Measurements from ENCODE around the gene NID1.
"Not testable (repeated sequence)": the region's sequence is repeated elsewhere in the genome, so short reads cannot be mapped to it uniquely, and the experiment has no call there.

Gene NID1

DNA sequence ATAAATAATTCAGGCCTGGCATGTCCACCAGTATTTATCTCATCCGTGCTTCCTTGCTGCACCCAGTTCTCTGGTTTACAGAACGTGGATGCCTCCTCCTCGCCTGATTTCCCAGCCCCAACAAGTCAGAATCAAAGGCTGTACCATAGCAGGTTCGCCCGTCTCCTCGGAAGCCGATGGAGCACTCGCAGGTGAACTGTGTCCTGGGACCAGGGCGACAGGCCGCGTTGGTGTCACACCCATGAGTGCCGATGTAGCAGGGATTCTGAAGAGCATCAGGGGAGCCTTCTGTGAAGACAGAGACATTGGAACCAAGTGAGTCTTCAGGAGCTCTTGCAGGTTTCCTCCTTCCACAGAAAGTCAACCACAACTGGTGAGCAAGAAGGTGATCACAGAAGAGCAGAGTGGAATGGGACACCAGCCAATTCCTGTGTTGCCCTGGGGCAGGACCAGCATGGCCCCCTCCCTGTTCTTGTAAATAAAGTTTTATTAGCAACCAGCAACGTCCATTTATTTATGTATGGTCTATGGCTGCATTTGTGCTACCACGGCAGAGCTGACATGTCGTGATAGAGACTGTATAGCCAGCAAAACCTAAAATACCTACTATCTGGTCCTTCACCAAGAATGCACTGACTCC lies 40.8 kb downstream of the NID1 start:
- no peak for DNase-seq

DNA sequence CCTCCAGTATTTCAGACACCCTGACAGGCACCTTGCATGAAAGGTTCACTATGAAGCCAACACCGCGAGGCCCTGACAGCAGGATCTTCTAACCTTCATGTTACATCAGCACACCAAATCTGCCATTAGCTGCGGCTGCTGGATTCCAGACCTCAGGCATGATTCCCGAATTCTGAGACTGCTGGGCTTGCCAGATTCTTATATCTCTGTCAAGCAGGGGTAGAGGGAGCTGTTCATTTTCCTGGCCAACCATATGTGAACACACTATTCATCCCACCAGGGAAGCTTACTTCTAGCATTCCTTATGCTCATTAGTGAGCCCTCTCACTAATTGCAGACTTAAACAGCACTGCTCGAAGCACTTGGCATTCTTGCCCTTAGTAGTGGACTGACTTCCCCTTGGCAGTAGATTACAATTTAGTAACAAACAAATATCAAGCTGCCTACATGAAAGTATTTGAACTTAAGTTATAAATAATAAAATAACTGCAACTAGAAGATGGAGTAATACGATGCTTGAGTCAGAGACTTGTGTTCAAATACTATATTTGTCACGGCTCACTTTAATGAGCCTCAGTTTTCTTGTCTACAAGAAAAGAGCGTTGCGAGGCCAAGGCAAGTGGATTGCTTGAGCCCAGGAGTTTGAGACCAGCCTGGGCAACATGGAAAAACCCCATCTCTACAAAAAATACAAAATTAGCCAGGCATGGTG lies 43.3 kb downstream of the NID1 start:
- no peak for DNase-seq

DNA sequence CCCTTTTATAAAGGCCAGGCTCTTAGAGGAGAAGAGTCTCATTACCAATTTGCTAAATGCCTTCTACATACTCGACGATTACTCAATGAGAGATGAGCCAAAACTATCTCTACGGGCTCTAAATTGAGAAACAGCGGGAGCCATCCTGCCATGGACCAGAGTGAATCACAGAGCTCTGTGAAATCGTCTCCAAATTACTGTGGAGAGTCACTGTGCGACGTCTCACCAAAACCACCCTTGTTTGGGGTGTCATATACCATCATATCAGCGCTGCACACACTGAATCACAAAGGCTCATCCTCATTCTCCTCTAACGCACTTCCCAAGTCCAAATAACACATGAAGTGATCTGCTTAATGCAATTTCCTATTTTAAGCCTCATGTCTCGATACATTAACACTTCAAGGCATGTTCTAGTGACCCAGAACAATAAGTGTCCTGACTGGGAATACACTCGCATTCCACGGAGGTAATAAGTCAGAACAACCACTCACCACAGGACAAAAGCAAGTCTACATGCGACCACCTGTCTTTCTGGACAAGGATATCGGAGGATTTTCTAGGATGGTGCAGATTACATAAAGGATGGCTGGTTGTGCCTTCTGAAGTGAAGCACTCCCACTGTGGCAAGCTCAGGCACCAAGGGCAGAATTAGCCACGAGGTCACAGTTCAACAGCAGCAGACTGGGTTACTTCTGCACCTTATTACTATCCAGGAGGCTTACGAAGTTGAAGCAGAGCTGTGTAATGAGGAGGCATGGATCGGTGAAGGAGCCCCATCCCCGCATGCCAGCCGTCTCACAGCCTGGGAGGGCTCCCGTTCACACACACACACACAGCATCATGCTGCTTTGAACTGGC lies 44.3 kb downstream of the NID1 start:
- no peak for DNase-seq

DNA sequence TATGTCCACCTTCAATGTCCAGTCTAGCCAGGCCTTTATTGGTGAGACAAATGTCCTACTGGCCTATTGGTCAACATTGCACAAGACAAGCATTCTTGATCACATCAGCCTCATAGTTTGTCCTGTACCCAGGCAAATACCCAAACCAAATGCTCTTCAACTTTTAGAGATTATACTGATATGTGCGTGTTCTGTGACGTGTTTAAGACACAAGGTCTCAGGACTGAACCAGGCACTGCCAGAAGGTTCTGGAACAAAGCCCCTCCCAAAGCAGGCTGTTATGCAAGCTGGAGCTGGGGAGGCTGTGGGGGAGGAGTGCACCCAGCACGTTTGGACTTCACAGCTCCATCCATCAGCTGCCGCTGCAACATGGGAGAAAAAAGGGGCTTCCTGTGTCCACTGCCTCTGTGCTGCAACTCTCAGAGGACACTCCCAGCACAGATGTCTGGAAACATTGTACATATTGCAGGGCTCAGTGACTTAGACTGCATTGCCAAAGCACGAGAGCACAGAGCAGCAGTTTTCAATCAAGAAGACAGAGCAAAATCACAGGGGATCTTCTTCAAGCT lies 45.9 kb downstream of the NID1 start:
- no peak for DNase-seq

DNA sequence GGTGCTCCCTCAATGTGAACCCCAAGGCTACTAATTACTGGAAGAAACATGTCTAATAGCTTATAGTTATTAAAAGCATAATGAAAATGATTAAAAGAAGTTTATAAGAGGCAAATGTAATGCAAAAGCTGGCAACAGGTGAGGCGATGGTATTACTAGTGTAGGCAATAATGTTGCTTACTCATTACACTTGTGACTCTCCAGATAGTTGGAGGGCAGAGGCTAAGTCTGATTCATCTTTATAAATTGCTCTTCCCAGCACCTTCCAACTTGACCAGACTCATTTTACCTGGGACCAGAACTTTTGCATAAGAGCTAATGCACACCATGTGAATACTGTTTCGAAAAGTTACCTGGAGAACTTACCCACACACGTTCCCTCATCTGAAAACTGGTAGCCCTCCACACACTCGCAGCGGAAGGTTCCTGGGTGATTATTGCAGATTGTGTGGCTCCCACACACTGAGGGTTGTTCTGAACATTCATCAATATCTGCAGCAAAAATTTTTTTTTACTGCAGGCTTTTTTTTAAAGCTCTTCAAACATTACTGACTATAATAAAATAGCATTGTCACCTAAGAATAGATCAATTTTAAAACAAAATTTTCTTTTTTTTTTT lies 48.0 kb downstream of the NID1 start:
- no peak for DNase-seq

DNA sequence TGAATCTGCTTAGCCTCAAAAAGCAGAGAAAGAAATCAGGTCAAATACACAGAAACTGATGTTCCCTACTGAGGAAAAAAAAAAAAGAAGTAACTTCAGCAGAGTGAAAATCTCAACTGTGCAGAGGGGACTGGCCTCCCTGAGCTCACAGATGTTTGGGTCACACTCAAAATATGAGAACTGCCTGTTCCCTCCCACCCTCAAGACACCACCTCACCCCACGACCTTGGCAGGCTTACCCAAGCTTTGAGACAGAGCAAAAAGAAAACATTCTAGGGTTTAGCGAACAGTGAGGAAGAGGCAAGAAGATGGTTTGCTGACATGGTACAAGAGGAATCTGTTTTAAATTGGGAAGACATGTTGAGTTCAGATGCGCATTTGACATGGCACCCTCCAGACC lies 48.8 kb downstream of the NID1 start:
- DNase-seq, result no peak

DNA sequence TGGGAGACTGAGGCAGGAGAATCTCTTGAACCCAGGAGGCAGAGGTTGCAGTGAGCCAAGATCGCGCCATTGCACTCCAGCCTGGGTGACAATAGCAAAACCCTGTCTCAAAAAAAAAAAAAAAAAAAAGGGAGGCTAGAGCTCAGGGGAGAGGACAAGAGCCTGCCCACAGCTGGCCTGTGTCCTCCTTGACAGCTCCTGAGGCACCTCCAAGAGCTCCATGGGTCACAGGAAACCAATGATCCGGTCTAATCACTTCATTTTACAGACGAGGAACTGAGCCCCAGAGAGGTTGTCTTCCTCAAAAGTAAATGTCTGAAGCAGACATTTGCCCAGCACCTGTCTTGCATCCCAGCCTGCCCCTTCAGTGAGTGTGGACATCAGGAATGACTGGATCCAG lies 49.4 kb downstream of the NID1 start:
- no peak for DNase-seq

DNA sequence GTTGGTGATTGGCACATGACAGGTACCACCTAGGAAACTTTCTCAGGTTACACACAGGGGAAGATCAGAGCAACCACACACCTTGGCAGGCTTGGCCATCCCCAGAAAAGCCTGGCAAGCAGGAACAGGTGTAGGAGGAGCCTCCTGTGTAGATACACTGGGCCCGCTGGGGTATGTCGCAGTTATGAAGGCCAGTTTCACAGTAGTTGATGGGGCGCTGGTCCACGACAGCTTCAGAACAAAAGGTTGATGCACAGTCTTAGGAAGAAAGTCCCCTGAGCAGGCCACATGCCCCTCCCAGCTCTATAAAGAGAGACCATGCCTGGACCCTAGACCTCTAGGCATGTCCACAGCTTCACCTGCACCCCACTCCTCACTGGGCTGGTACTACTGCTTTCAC lies 51.6 kb downstream of the NID1 start:
- DNase-seq, result no peak

DNA sequence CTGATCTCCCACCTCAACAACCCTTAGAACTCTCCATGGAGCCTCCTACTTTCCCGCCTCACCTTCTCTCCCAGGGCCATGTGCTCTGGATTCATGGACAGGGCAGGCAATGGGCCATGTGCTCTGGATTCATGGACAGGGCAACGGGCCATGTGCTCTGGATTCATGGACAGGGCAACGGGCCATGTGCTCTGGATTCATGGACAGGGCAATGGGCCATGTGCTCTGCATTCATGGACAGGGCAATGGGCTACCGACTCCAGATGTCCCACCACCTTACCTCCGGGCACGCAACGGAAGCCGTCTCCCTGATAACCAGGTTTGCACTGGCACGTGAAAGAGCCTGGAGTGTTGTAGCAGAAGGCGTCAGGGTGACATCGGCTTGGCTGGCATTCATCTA lies 53.2 kb downstream of the NID1 start:
- no peak for DNase-seq

DNA sequence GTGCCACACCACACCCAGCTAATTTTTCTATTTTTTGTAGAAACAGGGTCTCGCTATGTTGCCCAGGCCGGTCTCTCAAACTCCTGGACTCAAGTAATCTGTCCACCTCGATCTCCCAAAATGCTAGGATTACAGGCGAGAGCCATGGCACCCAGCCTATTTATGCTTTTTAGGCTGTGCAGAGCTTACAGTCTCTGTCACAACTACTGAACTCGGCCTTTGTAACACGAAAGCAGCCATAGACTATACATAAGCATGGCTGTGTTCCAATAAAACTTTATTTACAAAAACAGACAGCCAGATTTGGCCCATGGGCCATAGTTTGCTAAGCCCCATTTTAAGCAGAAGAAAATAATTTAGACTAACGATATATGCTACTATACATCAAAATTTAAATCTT lies 54.4 kb downstream of the NID1 start:
- DNase-seq, result no peak

DNA sequence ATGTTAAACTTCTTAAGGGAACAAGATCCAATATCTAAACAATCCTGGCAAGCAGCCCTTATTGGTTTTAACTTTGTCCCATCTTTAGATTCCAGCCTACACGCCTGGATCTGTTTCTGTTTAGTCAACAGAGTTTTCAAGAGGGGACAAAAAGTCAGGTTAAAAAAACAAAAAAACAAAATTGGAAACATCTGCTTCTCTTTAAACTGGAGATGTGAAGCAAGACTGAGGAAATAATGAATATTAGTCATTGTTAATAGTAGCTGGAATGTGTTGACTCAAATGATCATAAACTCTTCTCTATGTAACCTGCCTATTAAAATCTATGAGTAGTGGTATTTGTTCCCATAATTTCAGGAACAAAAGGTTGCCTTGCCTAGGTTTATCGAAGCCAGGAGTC lies 55.0 kb downstream of the NID1 start:
- DNase-seq, result no peak

DNA sequence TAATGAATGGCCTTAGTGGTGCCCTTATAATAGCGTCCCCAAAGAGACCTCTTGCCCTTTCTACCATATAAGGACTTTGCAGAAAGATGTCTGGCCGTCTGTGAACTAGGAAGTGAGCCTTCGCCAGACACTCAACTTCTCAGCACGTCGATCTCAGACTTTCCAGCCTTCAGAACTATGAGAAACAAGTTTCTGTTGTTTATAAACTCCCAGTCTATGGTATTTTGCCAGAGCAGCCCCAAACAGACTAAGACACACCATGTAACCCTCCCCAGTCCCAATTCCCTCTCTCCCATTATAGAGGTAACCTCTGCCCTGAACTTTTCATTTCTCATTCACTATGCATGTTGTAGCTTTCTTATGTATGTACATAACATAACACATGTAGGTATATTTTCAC lies 55.7 kb downstream of the NID1 start:
- DNase-seq, result no peak

DNA sequence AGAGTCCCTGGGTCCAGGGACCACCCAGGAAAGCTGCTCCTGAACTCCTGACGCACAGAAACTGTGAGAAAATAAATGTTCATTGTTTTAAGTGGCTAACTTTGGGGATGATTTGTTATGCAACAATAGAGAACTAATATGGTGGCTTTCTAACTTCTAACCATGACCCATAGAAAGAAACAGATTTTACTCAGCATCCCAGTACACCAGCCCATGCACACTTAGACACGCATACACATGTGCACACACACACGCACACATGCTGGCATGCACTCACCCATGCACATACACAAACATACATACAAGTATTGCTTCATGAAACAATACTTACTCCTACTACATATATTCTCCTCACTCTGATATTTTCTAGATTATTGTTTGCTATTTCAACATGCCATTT lies 57.1 kb downstream of the NID1 start:
- no peak for DNase-seq

DNA sequence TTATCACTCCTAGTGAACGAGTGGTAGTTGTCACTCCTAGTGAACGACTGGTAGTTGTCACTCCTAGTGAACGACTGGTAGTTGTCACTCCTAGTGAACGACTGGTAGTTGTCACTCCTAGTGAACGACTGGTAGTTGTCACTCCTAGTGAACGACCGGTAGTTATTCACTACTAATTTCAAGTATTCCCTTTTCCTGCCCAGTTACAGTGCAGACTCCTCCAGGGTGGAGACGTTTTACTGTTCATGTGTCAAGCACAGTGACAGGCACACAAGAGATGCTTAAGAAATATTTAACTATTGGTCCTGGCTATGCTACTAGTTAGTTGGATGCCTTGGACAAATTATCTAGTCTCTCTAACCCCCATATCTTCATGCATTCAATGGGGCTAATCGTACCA lies 61.8 kb downstream of the NID1 start:
- DNase-seq, result not testable (repeated sequence)

DNA sequence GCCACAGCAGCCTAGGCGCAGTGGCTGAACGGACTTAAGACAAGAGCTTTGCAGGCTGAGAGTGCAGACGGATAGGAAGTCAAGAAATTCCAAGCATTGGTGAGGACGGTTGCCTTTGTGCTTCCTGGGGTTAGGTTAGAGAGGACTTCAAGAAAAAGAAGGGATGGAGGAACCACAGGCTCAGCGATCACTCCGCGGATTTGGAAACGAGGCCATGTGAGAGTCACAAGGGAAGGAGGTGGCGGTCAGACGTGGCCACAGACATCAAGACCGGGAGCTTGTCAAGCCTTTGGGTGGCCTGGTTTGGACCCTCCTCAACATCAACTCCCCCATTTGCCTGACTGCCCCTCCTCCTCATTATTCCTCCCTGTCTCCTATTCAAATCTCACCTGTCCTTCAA lies 62.3 kb downstream of the NID1 start:
- no peak for DNase-seq

DNA sequence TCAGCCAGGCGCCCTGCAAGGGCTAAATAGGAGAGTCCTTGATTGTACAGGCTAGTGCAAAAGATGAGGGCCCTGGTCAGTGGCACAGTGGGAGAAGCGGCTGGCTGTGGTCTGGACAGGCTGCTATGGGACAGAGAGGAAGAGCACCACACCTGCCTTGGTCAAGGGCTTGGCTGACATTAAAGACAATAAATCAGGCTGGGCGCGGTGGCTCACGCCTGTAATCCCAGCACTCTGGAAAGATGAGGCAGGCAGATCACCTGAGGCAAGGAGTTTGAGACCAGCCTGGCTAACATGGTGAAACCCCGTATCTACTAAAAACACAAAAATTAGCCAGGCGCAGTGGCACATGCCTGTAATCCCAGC lies 62.9 kb downstream of the NID1 start:
- DNase-seq, result no peak

DNA sequence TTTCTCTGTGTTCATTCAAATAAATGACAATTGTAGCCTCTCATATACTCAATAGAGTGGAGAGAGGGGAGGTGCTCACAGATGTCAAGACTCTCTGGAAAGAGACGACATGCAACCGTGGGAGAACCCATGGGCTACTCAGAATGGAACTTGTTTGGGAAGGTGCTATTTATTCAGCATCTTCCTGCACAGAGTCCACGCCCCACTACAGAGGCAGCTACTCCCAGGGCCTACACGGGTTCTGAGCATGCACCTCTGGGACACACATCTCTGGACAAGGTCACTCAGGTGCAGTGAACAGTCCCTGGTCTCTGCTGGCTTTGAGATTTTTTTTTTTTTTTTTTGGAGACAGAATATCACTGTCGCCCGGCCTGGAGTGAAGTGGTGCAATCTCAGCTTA lies 64.1 kb downstream of the NID1 start:
- no peak for DNase-seq

DNA sequence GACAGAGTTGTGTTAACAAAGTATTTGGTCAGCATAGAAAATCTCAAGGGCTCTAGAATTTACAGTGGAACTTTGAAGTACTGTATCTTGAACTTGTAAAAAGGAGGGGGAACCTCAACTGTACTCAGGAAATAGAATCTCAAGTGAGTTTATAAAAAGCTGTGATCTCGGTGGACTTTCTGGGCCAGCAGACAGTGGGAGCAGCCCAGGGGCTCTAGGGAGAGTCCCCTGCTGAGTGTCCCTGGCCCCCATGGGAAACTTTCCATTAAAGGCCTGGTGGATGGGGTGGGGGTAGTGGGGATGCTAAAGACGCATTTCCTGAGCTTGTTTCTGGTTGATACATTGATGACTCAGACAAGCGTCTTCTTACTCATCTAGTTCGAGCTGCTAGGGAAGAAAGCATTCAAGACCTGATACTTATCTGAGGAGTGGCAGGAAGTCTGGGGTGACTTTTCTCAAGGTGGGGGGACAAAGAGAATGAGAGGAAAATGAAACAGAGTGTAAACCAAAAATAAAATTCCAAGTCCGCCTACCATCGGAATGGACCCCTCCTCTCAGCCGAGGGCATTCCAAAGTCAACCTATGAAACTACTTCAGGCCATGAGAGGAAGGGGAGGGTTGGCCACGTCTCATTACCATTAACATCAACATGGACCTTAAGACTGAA lies 65.5 kb downstream of the NID1 start:
- DNase-seq, result no peak

DNA sequence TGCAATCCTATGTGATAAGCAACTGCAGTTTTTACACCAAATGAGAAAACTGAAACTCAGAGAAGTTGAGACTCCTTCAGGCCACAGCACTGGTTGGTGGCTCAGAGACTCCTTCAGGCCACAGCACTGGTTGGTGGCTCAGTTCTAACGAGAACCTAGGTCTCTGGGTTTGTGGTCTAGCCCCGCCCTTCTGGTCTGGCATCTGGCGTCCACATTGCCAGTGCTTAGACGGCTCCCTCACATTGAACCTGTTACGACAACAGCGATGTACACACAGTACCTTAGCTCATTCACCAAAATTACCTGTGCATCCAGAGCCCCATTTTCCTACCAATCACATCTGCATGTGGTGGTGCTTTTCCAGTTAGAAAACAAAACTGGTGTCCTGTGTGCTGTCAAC lies 66.1 kb downstream of the NID1 start:
- no peak for DNase-seq

DNA sequence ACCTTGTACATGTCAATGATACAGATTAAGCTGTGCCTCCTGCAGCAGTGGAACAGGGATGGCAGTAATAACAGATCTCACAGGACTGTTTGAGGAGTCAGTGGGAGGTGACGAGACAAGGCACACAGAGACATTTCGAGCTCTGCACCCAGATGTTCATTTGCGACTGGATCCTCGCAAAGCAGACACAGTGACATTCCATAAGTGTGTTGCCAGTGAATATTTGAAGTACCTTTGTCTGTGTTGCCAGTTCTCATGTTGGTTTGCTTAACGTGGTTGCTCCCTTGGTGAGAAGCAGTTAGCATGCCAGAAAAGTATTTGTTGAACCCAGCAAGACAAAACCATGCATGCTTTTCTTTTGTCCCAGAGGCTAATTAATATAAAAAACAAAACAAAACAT lies 67.0 kb downstream of the NID1 start:
- DNase-seq, result no peak

DNA sequence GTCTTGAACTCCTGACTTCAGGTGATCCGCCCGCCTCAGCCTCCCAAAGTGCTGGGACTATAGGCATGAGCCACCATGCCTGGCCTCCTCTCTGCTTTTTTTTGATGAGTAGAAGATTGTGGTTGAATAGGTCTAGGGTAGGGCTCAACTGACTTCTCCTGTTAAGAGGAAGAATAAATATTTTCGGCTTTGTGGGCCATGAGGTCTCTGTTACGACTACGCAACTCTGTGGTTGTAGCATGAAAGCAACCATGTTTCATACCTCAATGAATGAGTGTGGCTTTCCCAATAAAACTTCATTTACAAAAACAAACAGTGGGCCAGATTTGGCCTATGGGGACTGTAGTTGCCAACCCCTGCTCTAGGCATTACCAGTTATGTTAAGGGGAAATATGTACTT lies 67.8 kb downstream of the NID1 start:
- DNase-seq, result no peak

DNA sequence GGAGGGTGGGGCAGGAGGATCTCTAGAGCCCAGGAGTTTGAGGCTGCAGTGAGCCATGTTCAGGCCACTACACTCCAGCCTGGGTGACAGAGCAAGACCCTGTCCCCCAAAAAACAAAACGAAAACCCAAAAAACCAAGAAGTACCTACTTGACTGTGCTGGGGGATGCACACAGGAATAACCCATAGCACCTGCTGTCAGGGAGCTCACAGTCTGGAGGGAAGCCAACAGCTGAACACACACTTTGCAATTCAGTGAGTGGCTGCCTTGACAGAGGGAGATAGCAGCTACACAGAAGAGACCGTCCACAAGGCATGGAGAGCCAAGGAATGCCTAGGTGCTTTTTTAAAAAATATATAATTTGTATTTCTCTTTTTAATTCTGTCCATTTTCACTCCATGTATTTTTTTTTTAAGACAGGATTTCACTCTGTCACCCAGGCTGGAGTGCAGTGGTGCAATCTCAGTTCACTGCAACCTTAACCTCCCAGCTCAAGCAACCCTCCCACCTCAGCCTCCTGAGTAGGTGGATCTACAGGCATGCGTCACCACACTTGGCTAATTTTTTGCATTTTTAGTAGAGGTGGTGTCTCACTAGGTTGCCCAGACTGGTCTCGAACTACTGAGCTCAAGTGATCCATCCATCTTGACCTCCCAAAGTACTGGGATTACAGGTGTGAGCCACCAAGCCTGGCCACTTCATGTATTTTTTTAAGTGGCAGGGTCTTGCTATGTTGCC lies 68.7 kb downstream of the NID1 start:
- DNase-seq, result no peak

Data from NCI-H1436 (cell line).